ENCODE results near the gene MLXIPL.

- no peak for TF ChIP-seq CTCF (IDR thresholded peaks at IDR 0.05)
- TF ChIP-seq POLR2A (IDR thresholded peaks at IDR 0.05): no peak
- no peak for TF ChIP-seq POLR2AphosphoS5 (IDR thresholded peaks at IDR 0.05)
- TF ChIP-seq EP300 (IDR thresholded peaks at IDR 0.05; ENCODE audit: low read depth): no peak
These were observed 51.0 kb downstream of the MLXIPL start for GRCh38 chr7:73573276-73573675.
